RWPE1 (cell line): ENCODE results near the gene ITGA2B.
"Not testable (repeated sequence)": the region's sequence is repeated elsewhere in the genome, so short reads cannot be mapped to it uniquely, and the experiment has no call there.

Experiments used
- CTCF ChIA-PET: fragments of 350-600 bp; sonication (Branson Sonifier 250); formaldehyde crosslinking; extraction: SDS; loops from one replicate; lab custom pipeline; 2021; lab: Yijun Ruan, JAX
- POLR2A ChIA-PET: fragments of 400-600 bp; formaldehyde crosslinking; extraction: SDS; loops from one replicate; lab custom pipeline; 2020; ENCODE audit warnings: antibody characterized with exemption; ENCODE audit not compliant: low non-redundant PET; lab: Yijun Ruan, JAX
- DNase-seq: peaks from one replicate; pipeline ENCODE4 v3.0.0; 2012; ENCODE audit warnings: low spot score
- H3K27ac ChIP-seq: fragments of 450-650 bp; 2 replicates; pipeline ENCODE4 v1.5.1; 2017
- TF ChIP-seq, protein P1 (sequence below): fragments of 450-650 bp; conservative IDR thresholded peaks from 2 replicates; pipeline ENCODE4 v1.5.1; 2017; ENCODE audit warnings: low read depth, mild to moderate bottlenecking

ITGA2B gene

GRCh38 chr17:44335564-44335963 is 53.9 kb downstream of the ITGA2B start:
- POLR2A ChIA-PET = no interaction called here
- no peak for DNase-seq
- H3K27ac ChIP-seq = no peak overlapping the region
- CTCF ChIA-PET = interaction anchor here (0.9 kb wide), 1 partner anchor 15 kb away, joined by 3 read pairs; no protein-coding TSS in a partner anchor
- TF ChIP-seq, protein P1, sequence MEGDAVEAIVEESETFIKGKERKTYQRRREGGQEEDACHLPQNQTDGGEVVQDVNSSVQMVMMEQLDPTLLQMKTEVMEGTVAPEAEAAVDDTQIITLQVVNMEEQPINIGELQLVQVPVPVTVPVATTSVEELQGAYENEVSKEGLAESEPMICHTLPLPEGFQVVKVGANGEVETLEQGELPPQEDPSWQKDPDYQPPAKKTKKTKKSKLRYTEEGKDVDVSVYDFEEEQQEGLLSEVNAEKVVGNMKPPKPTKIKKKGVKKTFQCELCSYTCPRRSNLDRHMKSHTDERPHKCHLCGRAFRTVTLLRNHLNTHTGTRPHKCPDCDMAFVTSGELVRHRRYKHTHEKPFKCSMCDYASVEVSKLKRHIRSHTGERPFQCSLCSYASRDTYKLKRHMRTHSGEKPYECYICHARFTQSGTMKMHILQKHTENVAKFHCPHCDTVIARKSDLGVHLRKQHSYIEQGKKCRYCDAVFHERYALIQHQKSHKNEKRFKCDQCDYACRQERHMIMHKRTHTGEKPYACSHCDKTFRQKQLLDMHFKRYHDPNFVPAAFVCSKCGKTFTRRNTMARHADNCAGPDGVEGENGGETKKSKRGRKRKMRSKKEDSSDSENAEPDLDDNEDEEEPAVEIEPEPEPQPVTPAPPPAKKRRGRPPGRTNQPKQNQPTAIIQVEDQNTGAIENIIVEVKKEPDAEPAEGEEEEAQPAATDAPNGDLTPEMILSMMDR = no peak

DNA sequence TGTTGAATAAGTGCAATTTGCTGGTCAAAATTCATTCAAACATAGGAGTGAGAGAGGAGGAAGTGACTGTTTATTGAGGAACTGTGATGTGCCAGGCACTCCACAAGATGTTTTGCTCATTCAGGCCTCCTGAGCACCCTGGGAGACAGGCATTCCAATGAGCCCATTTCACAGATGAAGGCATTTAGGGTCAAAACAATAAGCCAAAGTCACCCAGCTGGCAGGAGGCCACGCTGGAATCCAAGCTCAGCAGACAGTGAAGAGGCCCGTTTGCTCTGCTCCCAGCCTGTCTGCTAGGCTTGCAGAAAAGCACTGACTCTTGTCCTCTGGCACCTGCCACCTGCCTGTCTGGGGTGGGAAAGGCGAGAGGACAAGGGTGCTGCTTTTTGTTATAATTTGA is 54.7 kb downstream of the ITGA2B start:
- ChIA-PET POLR2A (no interaction called here), CTCF (interaction anchor here (0.5 to 1.4 kb wide), 2 partner anchors 11 to 129 kb away, joined by 3 to 4 read pairs; partner anchors contain the start of gene GRN)
- TF ChIP-seq, protein P1 = no peak
- no peak for DNase-seq
- no peak overlapping the region for H3K27ac ChIP-seq

DNA sequence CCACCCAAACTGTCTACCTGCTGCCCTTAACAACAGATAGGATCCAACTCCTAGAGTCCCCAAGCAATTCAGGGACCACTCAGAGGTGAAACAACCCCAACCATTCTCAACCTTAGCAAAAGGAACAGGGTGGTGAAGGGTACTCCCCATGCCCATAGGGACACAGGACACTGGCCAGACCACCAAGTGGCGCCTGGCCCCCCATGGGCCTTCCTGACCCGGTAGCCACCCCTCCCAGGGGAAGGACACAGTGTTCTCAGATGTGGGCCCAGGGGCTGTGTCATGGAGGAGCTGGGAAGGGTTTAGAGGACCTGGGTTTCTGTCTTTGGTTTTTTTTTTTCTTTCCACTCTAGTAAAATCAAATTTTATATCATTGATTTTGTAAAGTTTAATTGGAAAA is 55.1 kb downstream of the ITGA2B start:
- POLR2A ChIA-PET = no interaction called here

DNA sequence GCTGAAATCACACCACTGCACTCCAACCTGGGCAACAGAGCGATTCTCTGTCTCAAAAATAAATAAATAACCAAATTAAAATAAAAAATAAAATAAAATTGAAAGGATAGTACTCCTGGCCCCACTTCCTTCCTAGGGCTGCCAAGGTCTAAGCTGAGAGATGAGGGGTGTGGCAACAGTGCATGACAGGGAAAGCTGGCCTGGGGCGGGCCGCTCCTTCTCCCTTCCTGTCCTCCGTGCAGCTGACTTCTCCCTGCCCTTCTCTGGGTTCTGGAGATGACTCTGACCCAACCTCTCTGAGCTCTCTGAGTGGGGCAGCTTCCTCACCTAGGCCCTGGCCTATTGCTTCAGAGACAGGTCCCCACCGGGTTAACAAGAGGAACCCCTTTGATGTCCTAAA is 56.1 kb downstream of the ITGA2B start:
- ChIA-PET POLR2A (no interaction called here), CTCF (interaction anchor here (0.7 to 1.4 kb wide), 3 partner anchors 9 to 335 kb away, joined by 3 to 4 read pairs (median 3); partner anchors contain the start of gene GRN)
- DNase-seq = no peak
- H3K27ac ChIP-seq = peak overlapping the region; percentile 53
- TF ChIP-seq, protein P1 = no peak

More for the DNA sequence above, 55.1 kb downstream of the ITGA2B start:
- TF ChIP-seq, protein P1 = no peak
- H3K27ac ChIP-seq = peak overlapping the region; percentile 53
- no peak for DNase-seq
- CTCF ChIA-PET = interaction anchor here (0.5 to 1.4 kb wide), 2 partner anchors 11 to 129 kb away, joined by 3 to 4 read pairs; partner anchors contain the start of gene GRN

- no peak for DNase-seq
- no peak overlapping the region for H3K27ac ChIP-seq
- ChIA-PET POLR2A (no interaction called here), CTCF (interaction anchor here (0.6 to 1.4 kb wide), 12 partner anchors 15 to 1592 kb away, joined by 3 to 7 read pairs (median 3); partner anchors contain the start of genes PLEKHM1 and UBTF)
- TF ChIP-seq, protein P1 = peak; percentile 88
These were observed 58.1 kb downstream of the ITGA2B start for GRCh38 chr17:44331249-44331760.

DNA sequence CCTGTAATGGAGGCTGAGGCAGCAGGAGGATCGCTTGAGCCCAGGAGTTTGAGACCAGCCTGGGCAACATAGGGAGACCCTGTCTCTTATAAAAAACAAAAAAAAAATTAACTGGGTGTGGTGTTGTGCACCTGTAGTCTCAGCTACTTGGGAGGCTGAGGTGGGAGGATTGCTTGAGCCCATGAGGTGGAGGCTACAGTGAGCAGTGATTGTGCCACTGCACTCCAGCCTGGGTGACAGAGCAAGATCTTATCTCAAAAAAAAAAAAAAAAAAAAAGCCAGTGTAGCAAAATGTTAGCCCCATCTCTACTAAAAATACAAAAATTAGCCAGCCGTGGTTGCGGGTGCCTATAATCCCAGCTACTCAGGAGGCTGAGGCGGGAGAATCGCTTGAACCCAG is 59.2 kb downstream of the ITGA2B start:
- POLR2A ChIA-PET = interaction anchor here (0.6 kb wide), 1 partner anchor 17 kb away, joined by 3 read pairs; no protein-coding TSS in a partner anchor
- not testable (repeated sequence) for H3K27ac ChIP-seq, DNase-seq
- CTCF ChIA-PET = interaction anchor here (0.6 to 1.1 kb wide), 9 partner anchors 16 to 141 kb away, joined by 3 to 4 read pairs (median 3); partner anchors contain the start of gene UBTF

DNA sequence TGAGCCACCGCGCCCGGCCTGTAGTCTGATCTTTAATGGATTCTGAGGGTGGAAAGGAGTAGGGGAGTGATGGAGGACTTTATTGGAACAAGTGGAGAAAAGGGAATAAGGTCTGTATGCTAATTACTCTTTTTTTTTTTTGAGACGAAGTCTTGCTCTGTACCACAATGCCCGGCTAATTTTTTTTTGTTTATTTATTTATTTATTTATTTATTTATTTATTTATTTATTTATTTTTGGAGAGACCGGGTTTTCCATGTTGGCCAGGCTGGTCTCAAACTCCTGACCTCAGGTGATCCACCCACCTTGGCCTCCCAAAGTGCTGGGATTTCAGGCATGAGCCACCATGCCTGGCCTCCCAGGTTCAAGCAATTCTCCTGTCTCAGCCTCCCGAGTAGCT is 59.9 kb downstream of the ITGA2B start:
- DNase-seq, H3K27ac ChIP-seq, POLR2A ChIA-PET: not testable (repeated sequence)
- CTCF ChIA-PET = interaction anchor here (0.6 kb wide), 1 partner anchor 18 kb away, joined by 5 read pairs; no protein-coding TSS in a partner anchor
